Measurements from ENCODE around the gene RPLP1. TPM values are rescaled to one million over a fixed set of nuclear protein-coding genes. Genes with fewer than 3 reads are reported as not detected.

Gene RPLP1
- total RNA-seq, 1 experiment from 2014 or later, result 1,613 TPM

- CTCF ChIA-PET, result no interaction called here
- H3K4me1 ChIP-seq (ENCODE audit: insufficient read depth, low read length, poor library complexity, severe bottlenecking), result no peaks in the 10 kb centered on the region
- DNase-seq (ENCODE audit: low spot score), result no peak
- H3K27ac ChIP-seq (ENCODE audit: low read depth, low read length, poor library complexity, severe bottlenecking), result no peak overlapping the region
- intact Hi-C loops (cut with micrococcal nuclease; ENCODE audit: unreplicated experiment), result no loop called here
- H3K4me3 ChIP-seq (ENCODE audit: low read depth, low read length, poor library complexity, severe bottlenecking), result no peak overlapping the region
- POLR2A ChIA-PET (ENCODE audit: low non-redundant PET), result no interaction called here
- H3K27me3 ChIP-seq (replicated peaks; ENCODE audit: insufficient read depth, low read depth, low read length, poor library complexity), result no peaks in the 10 kb centered on the region
- BruUV-seq (replicated peaks), result no TSS peak
- no peaks in the 10 kb centered on the region for H3K9me3 ChIP-seq (ENCODE audit: low read depth, low read length, poor library complexity, severe bottlenecking)
- peak; percentile 45 for TF ChIP-seq CTCF (conservative IDR thresholded peaks at IDR 0.05; ENCODE audit: low read depth, low read length)
- TF ChIP-seq EZH2 (IDR thresholded peaks at IDR 0.05; ENCODE audit: borderline replicate concordance, low read depth, low read length, poor library complexity, severe bottlenecking), result no peak
- H3K36me3 ChIP-seq (ENCODE audit: insufficient read depth, low read length, poor library complexity, severe bottlenecking), result no peaks in the 10 kb centered on the region
These were observed 49.9 kb downstream of the RPLP1 start for GRCh38 chr15:69502470-69503045.

GRCh38 chr15:69504352-69505040 is 51.9 kb downstream of the RPLP1 start:
- POLR2A ChIA-PET (ENCODE audit: low non-redundant PET), result no interaction called here
- Histone ChIP-seq H3K4me1 (ENCODE audit: insufficient read depth, low read length, poor library complexity, severe bottlenecking) (no peaks in the 10 kb centered on the region), H3K36me3 (ENCODE audit: insufficient read depth, low read length, poor library complexity, severe bottlenecking) (no peaks in the 10 kb centered on the region), H3K27me3 (replicated peaks; ENCODE audit: insufficient read depth, low read depth, low read length, poor library complexity) (no peaks in the 10 kb centered on the region), H3K4me3 (ENCODE audit: low read depth, low read length, poor library complexity, severe bottlenecking) (no peak overlapping the region), H3K9me3 (ENCODE audit: low read depth, low read length, poor library complexity, severe bottlenecking) (no peaks in the 10 kb centered on the region), H3K27ac (ENCODE audit: low read depth, low read length, poor library complexity, severe bottlenecking) (no peak overlapping the region)
- no peak for DNase-seq (ENCODE audit: low spot score)
- intact Hi-C loops (cut with micrococcal nuclease; ENCODE audit: unreplicated experiment), result no loop called here
- CTCF ChIA-PET, result no interaction called here
- no TSS peak for BruUV-seq (replicated peaks)
- TF ChIP-seq CTCF (conservative IDR thresholded peaks at IDR 0.05; ENCODE audit: low read depth, low read length) (no peak), EZH2 (IDR thresholded peaks at IDR 0.05; ENCODE audit: borderline replicate concordance, low read depth, low read length, poor library complexity, severe bottlenecking) (no peak)

Other genes starting within 250 kb of the RPLP1 start
- 16.0 and 19.1 TPM in 2 replicates for gene PAQR5, start 153.9 kb upstream of the RPLP1 start, total RNA-seq (2021)
- gene KIF23, start 38.5 kb upstream of the RPLP1 start, total RNA-seq (2021), result 124 TPM in 2 replicates